SK-N-SH treated with all-trans-retinoic acid at 6 μM for 48 hours (cell line): ENCODE results near the gene RNF157.

Experiments used
- CREB5 ChIP-seq: fragments of 250-450 bp; sonication (Bioruptor Pico); IDR thresholded peaks from 2 replicates; pipeline ENCODE4 v1.5.1; 2020; ENCODE audit warnings: low read depth, mild to moderate bottlenecking, moderate library complexity
- GLIS3 ChIP-seq: fragments of 250-450 bp; sonication (Bioruptor Pico); IDR thresholded peaks from 2 replicates; pipeline ENCODE4 v1.5.0; 2020; ENCODE audit warnings: mild to moderate bottlenecking, moderate library complexity
- ISL1 ChIP-seq: fragments of 250-450 bp; sonication (Bioruptor Pico); IDR thresholded peaks from 2 replicates; pipeline ENCODE4 v2.1.2; 2022; ENCODE audit warnings: mild to moderate bottlenecking, moderate library complexity
- PATZ1 ChIP-seq: fragments of 250-450 bp; sonication (Bioruptor Pico); IDR thresholded peaks from 2 replicates; pipeline ENCODE4 v1.8.0; 2020; ENCODE audit warnings: mild to moderate bottlenecking, moderate library complexity, borderline replicate concordance
- PPARA ChIP-seq: fragments of 250-450 bp; sonication (Bioruptor Pico); IDR thresholded peaks from 2 replicates; pipeline ENCODE4 v1.5.0; 2020; ENCODE audit warnings: mild to moderate bottlenecking, borderline replicate concordance
- RARB ChIP-seq: fragments of 250-450 bp; sonication (Bioruptor Pico); IDR thresholded peaks from 2 replicates; pipeline ENCODE4 v1.8.0; 2021; ENCODE audit warnings: mild to moderate bottlenecking, moderate library complexity
- TSHZ2 ChIP-seq: fragments of 250-450 bp; sonication (Bioruptor Pico); IDR thresholded peaks from 2 replicates; pipeline ENCODE4 v1.5.0; 2020; ENCODE audit warnings: mild to moderate bottlenecking, moderate library complexity
- ZFP3 ChIP-seq: fragments of 250-450 bp; sonication (Bioruptor Pico); IDR thresholded peaks from 2 replicates; pipeline ENCODE4 v1.5.0; 2020; ENCODE audit warnings: mild to moderate bottlenecking, moderate library complexity
- ZNF8 ChIP-seq: fragments of 450-650 bp; formaldehyde crosslinking; IDR thresholded peaks from 2 replicates; pipeline ENCODE4 v1.5.0; 2020; ENCODE audit warnings: mild to moderate bottlenecking, moderate library complexity

- no peak for TF ChIP-seq CREB5 (CRISPR knock-in tag)
- no peak for TF ChIP-seq ZFP3
- no peak for TF ChIP-seq ISL1
- TF ChIP-seq RARB (CRISPR knock-in tag) = no peak
- TF ChIP-seq PPARA (CRISPR knock-in tag) = no peak
- TF ChIP-seq PATZ1 (CRISPR knock-in tag) = no peak
- no peak for TF ChIP-seq TSHZ2
- no peak for TF ChIP-seq ZNF8
- TF ChIP-seq GLIS3 = no peak
Measured at GRCh38 chr17:76163919-76164318, 76.4 kb downstream of the RNF157 start.
